GM19452 (cell line): ENCODE measurements around the gene MUC5AC.

ENCODE experiments used
- ATAC-seq: cut with Tn5 transposase; IDR thresholded peaks from one replicate; pipeline ENCODE4 v1.9.1; 2021; ENCODE audit not compliant: unreplicated experiment

Gene MUC5AC

DNA sequence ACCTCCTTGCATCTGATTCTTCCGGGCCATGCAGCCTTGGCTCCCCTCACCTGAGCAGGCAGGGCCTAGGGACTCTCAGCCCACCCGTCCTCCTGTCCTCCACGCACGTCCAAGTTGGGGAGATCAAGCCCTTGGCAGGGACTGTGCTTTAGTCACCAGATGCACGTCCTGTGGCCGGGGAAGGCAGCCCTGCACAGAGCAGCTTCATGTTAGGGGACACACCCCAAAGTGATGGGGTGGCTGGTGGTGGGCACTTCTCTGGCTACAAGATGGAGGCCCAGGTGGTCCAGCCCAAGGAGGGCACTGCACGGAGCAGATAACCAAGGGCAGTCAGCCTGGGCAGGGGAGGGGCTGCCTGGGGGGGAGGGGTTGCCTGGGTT is 66.3 kb downstream of the MUC5AC start:
- no peak for ATAC-seq

DNA sequence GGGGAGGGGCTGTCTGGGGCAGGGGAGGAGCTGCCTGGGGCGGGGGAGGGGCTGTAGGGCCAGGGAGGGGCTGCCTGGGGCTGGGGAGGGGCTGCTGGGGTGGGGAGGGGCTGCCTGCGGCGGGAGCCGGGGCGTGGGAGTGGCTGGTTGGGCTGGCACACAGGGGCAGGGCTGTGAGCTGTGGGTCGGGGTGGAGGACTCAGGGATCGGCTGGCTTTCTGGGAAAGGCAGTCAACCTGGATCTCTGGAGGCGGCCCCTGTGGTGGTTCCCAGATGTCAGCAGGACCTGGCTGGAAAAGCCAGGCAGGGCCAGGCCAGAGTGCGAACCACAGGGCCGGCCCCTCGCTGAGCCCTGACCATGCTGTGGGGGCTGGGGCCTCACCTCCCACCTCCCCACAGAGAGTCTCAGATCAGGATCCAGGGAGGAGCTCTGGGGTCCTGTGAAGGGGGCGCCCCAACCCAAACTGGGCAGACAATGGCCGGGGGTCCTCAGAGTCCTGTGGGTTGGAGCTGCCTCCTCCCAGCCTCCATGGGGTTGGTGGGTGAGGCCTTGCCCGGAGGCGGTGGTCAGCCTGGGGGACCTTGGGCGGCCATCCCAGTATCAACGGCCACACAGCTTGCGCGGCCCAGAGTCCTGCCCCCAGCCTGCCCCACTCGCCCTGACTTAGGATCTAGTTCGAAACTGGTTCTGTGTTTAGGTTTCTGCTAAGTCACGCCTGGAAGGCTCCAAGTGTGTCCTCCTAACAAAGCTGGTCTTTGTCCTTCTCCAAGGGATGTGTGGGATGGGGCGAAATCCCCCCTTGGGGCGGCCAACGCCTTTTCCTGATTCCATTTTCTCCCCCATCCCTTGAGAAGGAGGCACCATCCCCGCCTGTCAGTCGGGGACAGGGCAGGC is 67.0 kb downstream of the MUC5AC start:
- no peak for ATAC-seq

DNA sequence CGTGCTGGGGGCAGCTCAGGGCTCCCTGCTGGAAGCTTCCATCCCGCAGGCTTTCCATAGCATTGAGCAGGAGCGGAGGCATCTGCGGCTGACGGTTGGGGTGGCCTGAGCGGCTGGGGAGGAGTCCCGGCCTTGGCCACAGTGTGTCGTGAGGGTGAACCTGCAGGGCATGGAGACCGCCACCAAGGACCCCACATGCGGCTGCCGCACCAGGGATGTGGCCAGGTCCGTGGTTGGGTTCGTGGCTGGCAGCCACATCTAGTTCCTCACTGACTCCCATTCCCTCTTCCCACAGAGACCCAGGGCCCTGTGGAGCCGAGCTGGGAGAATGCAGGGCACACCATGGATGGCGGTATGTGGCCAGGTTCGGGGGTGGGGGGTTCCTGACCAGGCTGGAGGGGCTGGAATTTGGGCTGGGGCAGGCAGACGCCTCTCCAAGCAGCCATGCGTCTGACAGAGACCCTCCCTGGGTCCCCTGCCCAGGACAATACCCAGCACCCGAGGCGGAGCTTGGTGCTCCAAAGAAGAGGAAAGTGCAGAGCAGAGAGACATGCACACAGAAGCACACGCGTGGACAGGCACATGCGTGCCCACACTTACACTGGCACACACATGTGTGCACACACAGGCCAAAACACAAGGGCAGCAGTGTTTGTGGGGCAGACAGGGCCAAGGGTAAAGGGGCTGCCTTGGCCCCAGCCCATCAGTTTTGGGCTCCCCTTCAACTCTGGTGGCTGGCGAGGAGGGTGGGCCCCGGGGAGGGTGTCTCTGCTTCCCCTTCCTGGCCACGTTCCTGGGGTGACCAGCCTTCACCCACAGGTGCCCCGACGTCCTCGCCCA is 67.9 kb downstream of the MUC5AC start:
- no peak for ATAC-seq

DNA sequence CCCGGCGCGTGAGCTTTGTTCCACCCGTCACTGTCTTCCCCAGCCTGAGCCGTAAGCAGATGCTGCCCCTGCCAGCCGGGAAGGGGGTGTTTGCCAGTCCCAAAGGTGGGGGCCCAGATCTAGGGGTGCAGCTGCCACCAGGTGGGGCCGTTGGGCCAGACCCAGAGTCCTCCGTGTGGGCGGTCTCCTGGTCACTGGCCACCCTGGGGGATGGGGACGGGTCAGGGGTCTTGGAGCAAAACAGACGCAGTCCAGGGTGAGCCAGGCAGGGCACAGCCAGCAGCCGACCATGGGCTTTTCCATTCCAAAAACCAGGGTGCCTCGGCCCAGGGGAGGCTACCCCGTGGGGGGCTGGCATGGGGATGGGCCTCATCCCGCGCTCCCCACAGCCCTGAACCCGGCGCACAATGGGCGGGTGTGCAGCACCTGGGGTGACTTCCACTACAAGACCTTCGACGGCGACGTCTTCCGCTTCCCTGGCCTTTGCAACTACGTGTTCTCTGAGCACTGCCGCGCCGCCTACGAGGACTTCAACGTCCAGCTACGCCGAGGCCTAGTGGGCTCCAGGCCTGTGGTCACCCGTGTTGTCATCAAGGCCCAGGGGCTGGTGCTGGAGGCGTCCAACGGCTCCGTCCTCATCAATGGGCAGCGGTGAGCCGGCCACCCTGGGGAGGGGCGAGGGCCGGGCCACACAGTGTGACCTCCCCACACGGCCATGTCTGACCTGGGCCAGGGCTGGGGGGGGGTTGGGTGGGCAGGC is 68.7 kb downstream of the MUC5AC start:
- no peak for ATAC-seq

DNA sequence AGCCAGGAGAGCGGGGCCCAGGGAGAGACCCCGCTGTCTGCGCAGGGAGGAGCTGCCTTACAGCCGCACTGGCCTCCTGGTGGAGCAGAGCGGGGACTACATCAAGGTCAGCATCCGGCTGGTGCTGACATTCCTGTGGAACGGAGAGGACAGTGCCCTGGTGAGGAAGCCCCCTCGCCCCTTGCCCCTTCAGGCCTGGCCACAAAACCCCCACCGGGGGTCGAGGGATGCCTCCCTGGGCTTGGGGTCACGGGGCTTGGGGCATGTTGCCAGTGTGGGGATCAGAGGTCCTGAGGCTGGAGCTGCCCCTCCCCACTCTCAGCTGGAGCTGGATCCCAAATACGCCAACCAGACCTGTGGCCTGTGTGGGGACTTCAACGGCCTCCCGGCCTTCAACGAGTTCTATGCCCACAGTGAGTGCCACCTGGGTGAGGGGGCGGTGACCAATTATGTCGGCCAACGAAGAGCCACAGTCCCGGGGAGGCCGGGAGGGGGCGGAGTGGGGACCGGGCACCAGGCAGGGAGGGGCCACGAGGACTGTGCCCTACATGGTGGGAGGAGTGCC is 69.3 kb downstream of the MUC5AC start:
- no peak for ATAC-seq

DNA sequence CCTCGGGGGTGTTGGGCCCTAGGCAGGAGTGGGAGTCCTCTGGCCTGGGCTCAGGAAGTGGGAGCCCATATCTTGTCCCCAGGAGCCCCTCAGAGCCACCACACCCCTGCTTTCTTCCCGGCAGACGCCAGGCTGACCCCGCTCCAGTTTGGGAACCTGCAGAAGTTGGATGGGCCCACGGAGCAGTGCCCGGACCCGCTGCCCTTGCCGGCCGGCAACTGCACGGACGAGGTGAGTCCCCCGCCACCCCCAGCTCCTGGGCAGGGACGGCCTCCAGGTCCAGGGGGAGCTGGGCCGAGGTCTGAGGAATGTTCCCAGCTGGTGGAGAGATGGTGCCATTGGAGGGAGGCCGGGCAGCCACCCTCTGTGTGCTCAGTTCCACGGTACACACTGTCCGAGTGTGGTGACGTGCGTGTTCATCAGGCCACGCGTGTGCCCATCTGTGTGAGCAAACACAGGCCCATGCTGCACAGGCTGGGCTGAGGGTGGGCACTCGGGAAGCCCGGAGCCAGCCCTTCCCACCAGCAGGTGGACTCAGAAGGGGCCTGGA is 69.9 kb downstream of the MUC5AC start:
- no peak for ATAC-seq

DNA sequence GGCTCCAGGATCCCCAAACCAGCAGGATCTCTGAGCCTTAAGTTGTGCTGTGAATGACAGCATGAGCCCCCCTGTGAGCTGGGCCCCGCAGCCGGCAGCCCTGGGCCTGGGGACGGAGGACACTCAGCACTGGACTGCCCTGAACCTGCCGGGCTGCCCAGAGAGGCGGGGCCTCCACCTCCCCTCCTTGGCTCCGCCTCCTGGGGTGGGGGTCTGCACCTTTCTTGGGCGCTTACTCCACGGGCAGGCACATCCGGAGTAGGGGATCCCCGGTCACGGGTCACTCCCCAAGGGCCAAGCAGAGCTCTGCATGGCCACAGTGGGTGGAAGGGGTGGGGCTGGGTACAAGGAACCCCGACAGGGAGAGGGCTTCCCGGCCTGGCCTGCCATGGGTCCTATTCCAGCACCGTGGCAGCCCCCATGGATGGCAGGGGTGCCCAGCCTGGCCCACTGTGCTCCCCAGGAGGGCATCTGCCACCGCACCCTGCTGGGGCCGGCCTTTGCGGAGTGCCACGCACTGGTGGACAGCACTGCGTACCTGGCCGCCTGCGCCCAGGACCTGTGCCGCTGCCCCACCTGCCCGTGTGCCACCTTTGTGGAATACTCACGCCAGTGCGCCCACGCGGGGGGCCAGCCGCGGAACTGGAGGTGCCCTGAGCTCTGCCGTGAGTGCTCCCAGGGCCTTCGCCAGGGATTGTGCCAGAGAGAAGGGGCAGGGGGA is 70.5 kb downstream of the MUC5AC start:
- ATAC-seq: no peak

DNA sequence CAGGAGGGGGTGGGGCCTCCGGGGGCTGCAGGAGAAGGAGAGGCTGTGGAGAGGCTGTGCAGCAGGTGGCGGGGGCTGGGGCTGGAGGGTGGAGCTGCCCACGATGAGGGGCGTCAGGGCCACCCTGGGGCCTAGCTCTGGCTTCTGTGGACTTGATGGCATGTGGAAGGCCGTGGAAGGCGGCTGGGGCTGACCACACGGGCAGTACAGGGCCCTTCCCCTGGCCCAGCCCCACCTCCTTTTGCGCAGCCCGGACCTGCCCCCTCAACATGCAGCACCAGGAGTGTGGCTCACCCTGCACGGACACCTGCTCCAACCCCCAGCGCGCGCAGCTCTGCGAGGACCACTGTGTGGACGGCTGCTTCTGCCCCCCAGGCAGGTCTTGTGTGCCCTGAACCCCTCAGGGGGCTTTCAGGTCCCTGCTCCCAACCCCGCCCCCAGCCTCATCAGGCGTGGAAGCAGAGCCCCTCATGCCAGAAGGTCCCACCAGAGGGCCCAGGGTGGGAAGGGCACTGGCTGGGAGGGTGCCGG is 71.2 kb downstream of the MUC5AC start:
- ATAC-seq: no peak

DNA sequence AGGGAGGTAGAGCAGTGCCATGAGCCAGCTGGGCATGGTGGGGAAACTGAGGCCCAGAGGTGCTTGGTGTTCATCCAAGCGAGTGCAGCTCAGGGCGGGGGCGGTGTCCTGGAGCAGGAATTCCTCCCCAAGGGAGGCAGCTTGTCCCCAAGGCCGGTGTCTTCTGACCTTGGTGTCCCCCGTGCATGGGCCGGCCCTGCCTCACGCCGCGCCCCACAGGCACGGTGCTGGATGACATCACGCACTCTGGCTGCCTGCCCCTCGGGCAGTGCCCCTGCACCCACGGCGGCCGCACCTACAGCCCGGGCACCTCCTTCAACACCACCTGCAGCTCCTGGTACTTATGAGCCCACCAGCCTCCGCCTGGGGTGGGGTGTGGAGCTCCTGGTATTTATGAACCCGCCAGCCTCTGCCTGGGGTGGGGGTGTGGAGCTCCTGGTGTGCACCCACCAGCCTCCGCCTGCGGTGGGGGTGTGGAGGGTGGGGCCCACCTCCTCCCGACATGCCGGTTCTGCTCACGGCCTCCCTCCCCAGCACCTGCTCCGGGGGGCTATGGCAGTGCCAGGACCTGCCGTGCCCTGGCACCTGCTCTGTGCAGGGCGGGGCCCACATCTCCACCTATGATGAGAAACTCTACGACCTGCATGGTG is 71.8 kb downstream of the MUC5AC start:
- no peak for ATAC-seq

DNA sequence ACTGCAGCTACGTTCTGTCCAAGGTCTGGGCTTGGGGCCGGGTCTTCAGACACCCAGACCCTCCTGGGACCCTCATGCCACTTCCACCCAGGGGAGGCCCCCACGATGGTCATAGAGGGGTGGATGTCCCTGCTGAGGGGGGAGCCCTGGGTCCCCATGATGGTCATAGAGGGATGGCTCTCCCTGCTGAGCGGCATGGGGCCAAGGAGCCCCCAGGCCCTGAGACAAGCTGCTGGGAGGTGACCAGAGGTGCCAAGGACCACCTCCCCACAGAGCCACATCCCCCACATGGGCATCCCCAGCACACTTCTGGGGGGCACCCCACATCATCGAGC is 72.3 kb downstream of the MUC5AC start:
- no peak for ATAC-seq

DNA sequence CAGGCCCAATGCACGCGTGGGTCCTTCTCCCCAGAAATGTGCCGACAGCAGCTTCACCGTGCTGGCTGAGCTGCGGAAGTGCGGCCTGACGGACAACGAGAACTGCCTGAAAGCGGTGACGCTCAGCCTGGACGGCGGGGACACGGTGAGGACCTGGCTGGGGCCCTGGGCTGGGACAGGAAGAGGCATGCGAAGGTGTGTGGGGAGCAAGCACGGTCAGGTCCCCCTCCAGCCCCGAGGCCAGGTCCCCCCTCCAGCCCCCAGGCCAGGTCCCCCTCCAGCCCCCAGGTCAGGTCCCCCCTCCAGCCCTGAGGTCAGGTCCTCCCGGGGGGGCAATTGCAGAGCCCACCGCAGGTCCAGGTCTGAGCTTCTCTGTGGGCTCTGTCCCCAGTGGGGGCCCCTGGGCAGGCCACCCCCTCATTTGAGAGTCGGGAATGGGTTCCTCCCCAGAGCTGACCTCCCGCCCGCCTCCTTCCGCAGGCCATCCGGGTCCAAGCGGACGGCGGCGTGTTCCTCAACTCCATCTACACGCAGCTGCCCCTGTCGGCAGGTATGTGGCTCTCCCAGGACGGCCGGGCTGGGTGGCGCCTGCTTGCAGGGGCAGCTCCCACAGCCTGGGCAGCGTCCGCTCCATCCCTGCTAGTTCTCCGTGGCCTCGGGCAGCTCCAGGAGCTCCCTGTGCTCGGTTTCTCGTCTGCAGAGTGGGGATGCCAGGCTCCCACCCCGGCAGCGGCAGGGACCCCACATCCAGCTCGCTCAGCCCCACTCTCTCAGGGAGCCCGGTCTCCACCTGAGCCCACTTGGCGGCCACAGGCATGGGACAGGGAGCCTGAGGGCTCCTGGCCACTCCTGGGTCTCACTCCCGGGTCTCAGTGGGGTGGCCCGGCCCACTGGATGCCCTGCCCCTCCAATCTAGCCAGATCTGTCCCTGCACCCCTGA is 73.0 kb downstream of the MUC5AC start:
- ATAC-seq: no peak

DNA sequence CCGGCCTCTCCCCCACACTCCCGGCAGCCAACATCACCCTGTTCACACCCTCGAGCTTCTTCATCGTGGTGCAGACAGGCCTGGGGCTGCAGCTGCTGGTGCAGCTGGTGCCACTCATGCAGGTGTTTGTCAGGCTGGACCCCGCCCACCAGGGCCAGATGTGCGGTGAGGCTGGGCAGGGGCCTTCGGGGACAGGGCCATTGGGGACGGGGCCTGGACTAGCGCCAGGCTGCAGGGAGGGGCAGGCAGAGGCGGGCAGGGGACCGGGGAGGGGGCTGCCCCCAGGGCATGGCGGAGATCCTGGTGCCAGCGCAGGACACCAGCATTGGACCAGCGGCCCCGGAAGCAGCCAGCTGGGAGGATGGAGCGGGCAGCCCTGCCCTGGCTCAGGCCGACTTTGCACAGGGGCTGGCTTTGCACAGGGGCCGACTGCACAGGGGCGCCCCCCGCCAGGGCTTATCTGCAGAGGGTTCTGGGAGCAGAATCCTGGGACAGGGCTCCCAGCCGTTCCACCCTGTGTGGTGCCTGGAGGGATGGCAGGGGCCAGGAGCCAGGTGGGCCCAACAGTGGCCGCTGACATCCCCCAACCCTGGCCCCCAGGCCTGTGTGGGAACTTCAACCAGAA is 73.8 kb downstream of the MUC5AC start:
- no peak for ATAC-seq

DNA sequence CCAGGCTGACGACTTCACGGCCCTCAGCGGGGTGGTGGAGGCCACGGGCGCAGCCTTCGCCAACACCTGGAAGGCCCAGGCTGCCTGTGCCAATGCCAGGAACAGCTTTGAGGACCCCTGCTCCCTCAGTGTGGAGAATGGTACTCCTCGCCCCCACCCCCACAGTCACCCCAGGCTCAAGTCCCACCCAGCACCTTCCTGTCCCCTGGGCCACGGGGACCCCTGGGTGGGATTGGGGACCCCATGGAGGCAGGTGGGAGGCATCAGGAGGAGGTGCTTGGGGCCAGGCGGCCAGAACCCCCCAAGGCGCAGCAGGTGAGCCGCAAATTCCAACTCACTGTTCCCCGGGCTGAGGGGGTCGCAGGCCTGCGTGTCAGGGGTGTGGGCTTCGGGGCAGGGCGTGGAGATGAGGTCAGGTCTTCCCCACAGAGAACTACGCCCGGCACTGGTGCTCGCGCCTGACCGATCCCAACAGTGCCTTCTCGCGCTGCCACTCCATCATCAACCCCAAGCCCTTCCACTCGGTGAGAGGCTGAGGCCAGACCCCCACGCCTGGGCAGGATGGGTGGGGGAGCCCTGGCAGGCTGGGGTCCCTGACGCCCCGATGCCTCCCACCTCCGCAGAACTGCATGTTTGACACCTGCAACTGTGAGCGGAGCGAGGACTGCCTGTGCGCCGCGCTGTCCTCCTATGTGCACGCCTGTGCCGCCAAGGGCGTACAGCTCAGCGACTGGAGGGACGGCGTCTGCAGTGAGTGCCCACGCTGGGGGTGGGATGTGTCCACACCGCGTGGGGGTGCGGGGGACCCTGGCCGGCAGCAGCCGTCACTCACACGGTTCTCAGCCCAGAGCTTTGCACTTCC is 74.5 kb downstream of the MUC5AC start:
- ATAC-seq: no peak

DNA sequence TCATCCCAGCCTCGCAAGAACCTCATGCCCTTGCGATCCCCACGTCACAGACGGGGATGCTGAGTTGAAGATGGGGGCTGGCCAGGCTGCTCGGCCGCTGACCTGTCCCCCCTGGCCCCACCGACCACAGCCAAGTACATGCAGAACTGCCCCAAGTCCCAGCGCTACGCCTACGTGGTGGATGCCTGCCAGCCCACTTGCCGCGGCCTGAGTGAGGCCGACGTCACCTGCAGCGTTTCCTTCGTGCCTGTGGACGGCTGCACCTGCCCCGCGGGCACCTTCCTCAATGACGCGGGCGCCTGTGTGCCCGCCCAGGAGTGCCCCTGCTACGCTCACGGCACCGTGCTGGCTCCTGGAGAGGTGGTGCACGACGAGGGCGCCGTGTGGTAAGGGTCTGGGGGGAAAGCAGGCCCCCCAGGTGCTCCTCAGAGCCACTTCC is 75.1 kb downstream of the MUC5AC start:
- no peak for ATAC-seq

DNA sequence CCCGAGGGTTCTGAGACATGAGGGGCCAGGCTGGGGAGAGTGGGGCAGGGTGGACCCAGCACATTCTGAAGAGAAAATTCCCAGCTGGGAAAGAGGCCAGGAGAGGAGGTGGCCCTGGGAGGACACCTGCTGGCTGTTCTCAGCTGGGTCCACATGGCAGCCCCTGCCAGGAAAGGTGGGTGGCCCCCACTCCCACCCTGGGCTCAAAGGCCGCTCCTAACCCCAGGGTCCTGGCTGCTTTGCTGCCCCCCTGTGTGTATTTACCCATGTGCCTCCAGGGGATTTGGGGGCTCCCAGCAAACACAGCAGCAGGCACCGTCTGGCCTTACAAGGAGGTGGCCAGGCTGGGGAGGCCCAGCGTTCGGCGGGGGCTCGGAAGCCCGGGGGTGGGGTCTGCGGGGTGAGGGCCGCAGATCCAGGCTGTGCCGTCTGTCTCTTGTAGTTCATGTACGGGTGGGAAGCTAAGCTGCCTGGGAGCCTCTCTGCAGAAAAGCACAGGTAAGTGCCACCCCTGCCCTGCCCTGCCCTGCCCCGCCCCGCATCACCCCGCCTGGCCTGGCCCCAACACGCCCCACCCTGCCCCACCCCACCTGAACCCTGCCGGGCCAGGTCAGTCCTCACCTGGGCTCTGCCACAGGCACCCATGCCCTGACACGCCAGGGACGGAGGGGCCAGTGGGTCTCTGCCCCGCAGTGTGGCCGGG is 75.7 kb downstream of the MUC5AC start:
- ATAC-seq: no peak

DNA sequence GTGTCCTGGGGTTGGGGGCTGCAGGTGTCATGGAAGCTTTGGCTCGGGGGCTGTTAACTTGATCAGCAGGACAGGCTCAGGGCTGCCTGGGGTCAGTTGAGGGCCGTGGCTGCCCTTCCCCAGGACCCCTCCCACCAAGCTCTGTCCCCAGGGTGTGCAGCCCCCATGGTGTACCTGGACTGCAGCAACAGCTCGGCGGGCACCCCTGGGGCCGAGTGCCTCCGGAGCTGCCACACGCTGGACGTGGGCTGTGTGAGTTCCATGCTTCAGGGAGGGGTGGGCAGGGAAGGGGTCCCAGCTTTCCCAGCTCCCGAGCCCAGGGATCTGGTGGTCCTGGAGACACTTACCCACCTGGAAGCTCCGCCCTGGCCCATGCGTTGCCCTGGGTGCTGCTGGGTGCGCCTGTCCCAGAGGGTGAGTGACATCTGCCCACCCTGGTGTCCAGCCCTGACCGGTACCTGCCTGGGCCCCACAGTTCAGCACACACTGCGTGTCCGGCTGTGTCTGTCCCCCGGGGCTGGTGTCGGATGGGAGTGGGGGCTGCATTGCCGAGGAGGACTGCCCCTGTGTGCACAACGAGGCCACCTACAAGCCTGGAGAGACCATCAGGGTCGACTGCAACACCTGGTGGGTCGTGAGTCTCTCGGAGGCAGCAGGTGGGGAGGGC is 76.4 kb downstream of the MUC5AC start:
- no peak for ATAC-seq
